Neural progenitor cell (in vitro differentiated cells): ENCODE data around the gene B4GALNT2. TPM values are rescaled to one million over a fixed set of nuclear protein-coding genes. Genes with fewer than 3 reads are reported as not detected.

Experiments used
- DNase-seq: peaks from one replicate; pipeline ENCODE4 v3.0.0-alpha.2; 2016; ENCODE audit warnings: low spot score
- H2AFZ ChIP-seq: fragments of 200-600 bp; sonication (generic); replicated peaks from 2 replicates; pipeline ENCODE4 v1.6.1; 2016; ENCODE audit warnings: antibody characterized with exemption
- H3F3A ChIP-seq: fragments of 200-600 bp; sonication (generic); 2 replicates; pipeline ENCODE4 v1.6.1; 2016; ENCODE audit warnings: antibody characterized with exemption, low read depth
- H3K27ac ChIP-seq: fragments of 200-600 bp; sonication (generic); 2 replicates; pipeline ENCODE4 v1.5.1; 2016; ENCODE audit warnings: mild to moderate bottlenecking
- H3K27me3 ChIP-seq: fragments of 200-600 bp; sonication (generic); 2 replicates; pipeline ENCODE4 v1.6.1; 2016; ENCODE audit warnings: mild to moderate bottlenecking, moderate library complexity
- H3K36me3 ChIP-seq: fragments of 200-600 bp; sonication (generic); 2 replicates; pipeline ENCODE4 v1.5.1; 2016
- H3K4me1 ChIP-seq: fragments of 200-600 bp; sonication (generic); 2 replicates; pipeline ENCODE4 v1.6.1; 2016; ENCODE audit warnings: mixed run types
- H3K4me2 ChIP-seq: fragments of 200-600 bp; sonication (generic); 2 replicates; pipeline ENCODE4 v1.6.1; 2016
- H3K4me3 ChIP-seq: fragments of 200-600 bp; sonication (generic); 2 replicates; pipeline ENCODE4 v1.5.1; 2016
- H3K79me2 ChIP-seq: fragments of 200-600 bp; sonication (generic); 2 replicates; pipeline ENCODE4 v1.6.1; 2016; ENCODE audit warnings: low read depth
- H3K9ac ChIP-seq: fragments of 200-600 bp; sonication (generic); 2 replicates; pipeline ENCODE4 v1.6.1; 2016
- H3K9me3 ChIP-seq: fragments of 200-600 bp; sonication (generic); 2 replicates; pipeline ENCODE4 v1.5.1; 2016; ENCODE audit warnings: low read depth
- H4K20me1 ChIP-seq: fragments of 200-600 bp; sonication (generic); 2 replicates; pipeline ENCODE4 v1.6.1; 2016; ENCODE audit warnings: low read depth
- H3K27ac Mint-ChIP-seq: 3 replicates; pipeline ENCODE4 v1.8.0; 2021; ENCODE audit warnings: mixed read lengths
- H3K27me3 Mint-ChIP-seq: 2 replicates; pipeline ENCODE4 v1.8.0; 2022; ENCODE audit warnings: low read depth, mild to moderate bottlenecking, inconsistent platforms, moderate library complexity, mixed read lengths; ENCODE audit not compliant: insufficient read depth
- H3K36me3 Mint-ChIP-seq: 3 replicates; pipeline ENCODE4 v1.8.0; 2021; ENCODE audit warnings: mixed read lengths
- H3K4me1 Mint-ChIP-seq: 3 replicates; pipeline ENCODE4 v1.8.0; 2021; ENCODE audit warnings: mixed read lengths
- H3K4me3 Mint-ChIP-seq: 3 replicates; pipeline ENCODE4 v1.8.0; 2021; ENCODE audit warnings: mild to moderate bottlenecking, moderate library complexity, mixed read lengths
- H3K9me3 Mint-ChIP-seq: 3 replicates; pipeline ENCODE4 v1.8.0; 2020; ENCODE audit warnings: mixed read lengths
- CTCF ChIP-seq: fragments of 200-600 bp; sonication (generic); IDR thresholded peaks from 2 replicates; pipeline ENCODE4 v1.5.1; 2017; ENCODE audit warnings: antibody characterized with exemption, mild to moderate bottlenecking
- EZH2 ChIP-seq: fragments of 200-600 bp; sonication (generic); IDR thresholded peaks from 2 replicates; pipeline ENCODE4 v1.6.1; 2017; ENCODE audit warnings: antibody characterized with exemption, mild to moderate bottlenecking, moderate library complexity
- EZH2phosphoT487 ChIP-seq: fragments of 200-600 bp; sonication (generic); IDR thresholded peaks from 2 replicates; pipeline ENCODE4 v1.6.1; 2017; ENCODE audit warnings: antibody characterized with exemption
- total RNA-seq: library from RNA; depleted of rRNA; stranded (reverse); fragments of >200 nt; gene quantifications from 2 replicates; pipeline ENCODE4 v1.2.3, GENCODE V29; 2015; ENCODE audit warnings: low replicate concordance

B4GALNT2 gene
- total RNA-seq, 1 donor from 2014 or later, result not detected

- no peak for DNase-seq
- no peak overlapping the region for H3K27ac ChIP-seq
- H3K79me2 ChIP-seq, result no peaks in the 10 kb centered on the region
- H3K9me3 ChIP-seq, result no peaks in the 10 kb centered on the region
- no peaks in the 10 kb centered on the region for H3F3A ChIP-seq
- H2AFZ ChIP-seq, result no peak overlapping the region
- TF ChIP-seq EZH2 (no peak), EZH2phosphoT487 (no peak), CTCF (no peak)
- H4K20me1 ChIP-seq, result no peaks in the 10 kb centered on the region
- H3K4me2 ChIP-seq, result no peak overlapping the region
- no peaks in the 10 kb centered on the region for H3K4me1 Mint-ChIP-seq
- H3K4me3 ChIP-seq, result no peak overlapping the region
- no peak overlapping the region for H3K4me3 Mint-ChIP-seq
- H3K4me1 ChIP-seq, result peaks cover 2% of the 10 kb centered on the region
- H3K36me3 Mint-ChIP-seq, result no peaks in the 10 kb centered on the region
- no peak overlapping the region for H3K27ac Mint-ChIP-seq
- no peak overlapping the region for H3K9ac ChIP-seq
- H3K36me3 ChIP-seq, result no peaks in the 10 kb centered on the region
- H3K27me3 ChIP-seq, result no peaks in the 10 kb centered on the region
- peaks cover 3% of the 10 kb centered on the region for H3K27me3 Mint-ChIP-seq
- H3K9me3 Mint-ChIP-seq, result peaks cover 12% of the 10 kb centered on the region
Measured at GRCh38 chr17:49117587-49118230, 14.9 kb upstream of the B4GALNT2 start.

- Histone ChIP-seq H3F3A (no peaks in the 10 kb centered on the region), H3K27ac (no peak overlapping the region), H3K4me1 (peaks cover 2% of the 10 kb centered on the region), H3K36me3 (no peaks in the 10 kb centered on the region), H3K9ac (no peak overlapping the region), H3K4me2 (no peak overlapping the region), H3K79me2 (no peaks in the 10 kb centered on the region), H3K27me3 (no peaks in the 10 kb centered on the region), H3K9me3 (no peaks in the 10 kb centered on the region), H4K20me1 (no peaks in the 10 kb centered on the region), H2AFZ (no peak overlapping the region), H3K4me3 (no peak overlapping the region)
- H3K4me1 Mint-ChIP-seq, result no peaks in the 10 kb centered on the region
- peaks cover 3% of the 10 kb centered on the region for H3K27me3 Mint-ChIP-seq
- TF ChIP-seq EZH2phosphoT487 (no peak), EZH2 (no peak), CTCF (no peak)
- no peaks in the 10 kb centered on the region for H3K36me3 Mint-ChIP-seq
- H3K27ac Mint-ChIP-seq, result no peak overlapping the region
- DNase-seq, result no peak
- no peak overlapping the region for H3K4me3 Mint-ChIP-seq
- peaks cover 12% of the 10 kb centered on the region for H3K9me3 Mint-ChIP-seq
Measured at GRCh38 chr17:49120166-49120565, 12.4 kb upstream of the B4GALNT2 start.

- H3K27me3 Mint-ChIP-seq, result peaks cover 3% of the 10 kb centered on the region
- TF ChIP-seq CTCF, result no peak
- TF ChIP-seq EZH2phosphoT487, result no peak
- TF ChIP-seq EZH2, result no peak
Measured at GRCh38 chr17:49121696-49122292, 10.8 kb upstream of the B4GALNT2 start.

More at GRCh38 chr17:49121696-49122292, 10.8 kb upstream of the B4GALNT2 start:
- Mint-ChIP-seq H3K4me3 (no peak overlapping the region), H3K36me3 (no peaks in the 10 kb centered on the region), H3K4me1 (peaks cover 3% of the 10 kb centered on the region), H3K9me3 (peaks cover 12% of the 10 kb centered on the region), H3K27ac (no peak overlapping the region)
- no peak overlapping the region for H3K27ac ChIP-seq
- no peak overlapping the region for H3K9ac ChIP-seq
- DNase-seq, result no peak
- H3K79me2 ChIP-seq, result no peaks in the 10 kb centered on the region
- no peak overlapping the region for H3K4me3 ChIP-seq
- no peaks in the 10 kb centered on the region for H3F3A ChIP-seq
- no peaks in the 10 kb centered on the region for H3K9me3 ChIP-seq
- peaks cover 2% of the 10 kb centered on the region for H3K4me1 ChIP-seq
- no peaks in the 10 kb centered on the region for H4K20me1 ChIP-seq
- no peaks in the 10 kb centered on the region for H3K36me3 ChIP-seq
- H3K27me3 ChIP-seq, result no peaks in the 10 kb centered on the region
- no peak overlapping the region for H3K4me2 ChIP-seq
- H2AFZ ChIP-seq, result no peak overlapping the region
